SH-SY5Y (cell line): ENCODE measurements around the gene KRTAP9-7.

Source experiments
- GATA2 ChIP-seq: IDR thresholded peaks from 2 replicates; pipeline ENCODE4 v1.6.1; 2011; ENCODE audit warnings: mild to moderate bottlenecking, low read depth, low read length
- GATA3 ChIP-seq: IDR thresholded peaks from 2 replicates; pipeline ENCODE4 v1.6.1; 2011; ENCODE audit warnings: low read depth, mild to moderate bottlenecking, low read length, moderate library complexity

- TF ChIP-seq GATA2: no peak
- no peak for TF ChIP-seq GATA3
Measured at GRCh38 chr17:41301204-41301790, 25.8 kb downstream of the KRTAP9-7 start.
